CD4-positive, alpha-beta T cell treated with Interleukin-4 for 1 hour (primary cell): ENCODE measurements around the gene EPG5.
A peak's percentile ranks its signal among the peaks of the same experiment; 100 is the strongest.
"Not testable (repeated sequence)": the region's sequence is repeated elsewhere in the genome, so short reads cannot be mapped to it uniquely, and the experiment has no call there.

Experiments
- DNase-seq, 2 donors: peaks; one replicate each; pipeline ENCODE4 v3.0.0-alpha.2; 2020 to 2022

Gene EPG5, protein sequence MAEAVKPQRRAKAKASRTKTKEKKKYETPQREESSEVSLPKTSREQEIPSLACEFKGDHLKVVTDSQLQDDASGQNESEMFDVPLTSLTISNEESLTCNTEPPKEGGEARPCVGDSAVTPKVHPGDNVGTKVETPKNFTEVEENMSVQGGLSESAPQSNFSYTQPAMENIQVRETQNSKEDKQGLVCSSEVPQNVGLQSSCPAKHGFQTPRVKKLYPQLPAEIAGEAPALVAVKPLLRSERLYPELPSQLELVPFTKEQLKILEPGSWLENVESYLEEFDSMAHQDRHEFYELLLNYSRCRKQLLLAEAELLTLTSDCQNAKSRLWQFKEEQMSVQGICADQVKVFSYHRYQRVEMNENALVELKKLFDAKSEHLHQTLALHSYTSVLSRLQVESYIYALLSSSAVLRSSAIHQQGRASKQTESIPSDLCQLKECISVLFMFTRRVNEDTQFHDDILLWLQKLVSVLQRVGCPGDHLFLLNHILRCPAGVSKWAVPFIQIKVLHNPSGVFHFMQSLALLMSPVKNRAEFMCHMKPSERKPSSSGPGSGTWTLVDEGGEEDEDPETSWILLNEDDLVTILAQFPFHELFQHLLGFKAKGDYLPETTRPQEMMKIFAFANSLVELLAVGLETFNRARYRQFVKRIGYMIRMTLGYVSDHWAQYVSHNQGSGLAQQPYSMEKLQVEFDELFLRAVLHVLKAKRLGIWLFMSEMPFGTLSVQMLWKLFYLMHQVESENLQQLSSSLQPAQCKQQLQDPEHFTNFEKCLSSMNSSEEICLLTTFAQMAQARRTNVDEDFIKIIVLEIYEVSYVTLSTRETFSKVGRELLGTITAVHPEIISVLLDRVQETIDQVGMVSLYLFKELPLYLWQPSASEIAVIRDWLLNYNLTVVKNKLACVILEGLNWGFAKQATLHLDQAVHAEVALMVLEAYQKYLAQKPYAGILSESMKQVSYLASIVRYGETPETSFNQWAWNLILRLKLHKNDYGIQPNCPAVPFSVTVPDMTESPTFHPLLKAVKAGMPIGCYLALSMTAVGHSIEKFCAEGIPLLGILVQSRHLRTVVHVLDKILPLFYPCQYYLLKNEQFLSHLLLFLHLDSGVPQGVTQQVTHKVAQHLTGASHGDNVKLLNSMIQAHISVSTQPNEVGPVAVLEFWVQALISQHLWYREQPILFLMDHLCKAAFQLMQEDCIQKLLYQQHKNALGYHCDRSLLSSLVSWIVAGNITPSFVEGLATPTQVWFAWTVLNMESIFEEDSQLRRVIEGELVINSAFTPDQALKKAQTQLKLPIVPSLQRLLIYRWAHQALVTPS (N-terminal part only)

DNA sequence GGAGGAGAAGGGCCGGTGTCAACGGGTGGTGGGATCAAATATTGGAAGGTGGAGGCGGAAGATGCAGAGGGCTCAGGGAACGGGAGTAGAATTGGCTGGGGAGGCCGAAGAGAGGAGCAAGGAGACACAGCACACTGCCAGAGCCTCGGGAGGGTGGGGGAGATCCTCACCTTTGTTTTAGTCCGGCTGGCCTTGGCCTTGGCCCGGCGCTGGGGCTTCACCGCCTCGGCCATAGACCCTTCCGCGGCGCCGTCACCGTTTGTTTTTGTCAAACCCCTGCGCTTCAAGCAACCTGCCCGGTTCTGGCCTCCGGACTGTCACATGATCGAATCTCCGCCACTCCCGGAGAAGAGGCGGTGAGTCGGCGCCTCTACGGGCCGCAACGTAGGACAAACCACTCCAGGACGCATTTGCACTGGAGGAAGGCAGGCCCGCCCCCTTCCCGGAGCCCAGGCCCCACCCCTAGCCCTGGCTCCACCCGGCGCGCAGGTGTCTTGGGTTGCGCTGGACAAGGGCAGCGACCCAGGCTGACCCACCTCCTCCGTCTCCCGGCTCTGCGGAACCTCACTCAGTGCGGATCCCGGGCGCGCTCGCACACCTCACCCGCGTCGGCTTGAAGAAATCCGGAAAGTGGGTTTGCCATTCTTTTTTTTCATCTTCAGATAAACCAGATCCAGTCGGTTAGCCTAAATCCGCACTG, at the start of gene EPG5:
TSS of gene EPG5 (minus strand) at position 323 of the 700 bp plus-strand sequence. CDS start at position 233, 90 bp downstream.
- peak; percentile 94 for DNase-seq

DNA sequence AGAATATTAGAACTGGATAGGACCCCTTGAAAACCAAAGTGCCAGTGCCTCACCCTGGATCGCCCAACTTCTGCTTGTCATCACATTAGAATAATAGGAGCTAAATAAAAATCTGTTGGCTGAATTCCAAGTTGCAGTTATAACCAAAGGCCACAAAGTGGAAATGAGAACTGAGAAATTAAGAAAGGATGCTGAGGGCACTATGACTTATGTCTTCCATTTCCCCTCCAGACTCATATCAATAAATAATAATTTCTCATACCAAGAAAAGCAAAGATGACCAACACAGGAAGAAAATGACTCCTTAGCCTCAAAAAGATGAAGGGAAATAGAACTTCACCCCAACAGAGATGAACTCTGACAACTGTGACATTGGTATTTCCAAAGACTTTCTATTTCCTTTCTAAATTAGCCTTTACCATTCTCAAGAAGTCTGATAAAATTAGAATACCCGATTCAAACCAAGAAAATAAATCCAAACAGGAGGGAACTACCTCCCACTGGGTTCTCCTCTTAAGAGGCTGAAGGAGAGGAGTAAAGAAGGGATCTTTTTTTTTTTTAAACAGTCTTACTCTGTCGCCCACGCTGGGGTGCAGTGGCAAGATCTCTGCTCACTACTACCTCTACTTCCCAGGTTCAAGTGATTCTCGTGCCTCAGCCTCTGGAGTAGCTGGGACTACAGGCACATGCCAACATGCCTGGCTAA, 46.5 kb upstream of the EPG5 start:
- DNase-seq: peak in 1 of 2 donors; percentile 14

DNA sequence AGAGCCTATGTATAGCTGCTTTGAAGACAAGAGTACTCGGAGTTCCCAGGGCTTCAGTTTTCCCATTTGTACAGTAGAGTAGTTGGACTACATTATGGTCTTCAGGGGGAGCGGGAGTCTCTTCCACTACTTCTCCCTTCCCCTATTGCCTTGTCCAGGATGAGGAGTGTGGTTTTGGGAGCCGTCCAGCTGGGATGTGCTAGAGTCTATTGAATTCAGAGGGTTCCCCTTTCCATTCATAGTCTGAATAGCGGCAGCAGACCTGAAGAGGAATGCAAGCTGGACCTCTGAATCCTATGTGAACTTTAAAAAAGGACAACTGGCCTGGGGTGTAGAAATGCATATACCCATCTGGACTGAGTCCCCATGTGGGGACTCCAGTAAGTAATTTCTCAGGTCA, 43.5 kb upstream of the EPG5 start:
- no peak for DNase-seq

DNA sequence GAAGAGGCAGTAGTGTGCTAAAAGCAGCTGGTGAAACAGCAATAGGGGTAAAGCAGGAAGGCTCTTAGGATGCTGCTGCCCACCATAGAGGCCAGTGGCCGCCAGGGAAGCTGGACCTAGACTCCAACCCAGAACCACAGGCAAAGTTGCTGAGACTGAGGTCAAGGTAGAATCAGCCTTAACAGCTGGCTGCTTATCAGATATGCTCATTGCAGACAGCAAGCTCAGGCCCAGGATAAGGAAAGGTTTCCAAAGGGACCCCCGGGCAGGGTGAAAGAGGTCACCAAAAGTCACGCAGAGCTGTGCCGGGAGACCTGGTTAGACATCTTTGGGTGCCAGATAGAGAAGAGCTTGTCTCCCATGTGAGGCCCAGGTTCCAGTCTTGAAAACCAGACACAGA, 42.9 kb upstream of the EPG5 start:
- DNase-seq: no peak

DNA sequence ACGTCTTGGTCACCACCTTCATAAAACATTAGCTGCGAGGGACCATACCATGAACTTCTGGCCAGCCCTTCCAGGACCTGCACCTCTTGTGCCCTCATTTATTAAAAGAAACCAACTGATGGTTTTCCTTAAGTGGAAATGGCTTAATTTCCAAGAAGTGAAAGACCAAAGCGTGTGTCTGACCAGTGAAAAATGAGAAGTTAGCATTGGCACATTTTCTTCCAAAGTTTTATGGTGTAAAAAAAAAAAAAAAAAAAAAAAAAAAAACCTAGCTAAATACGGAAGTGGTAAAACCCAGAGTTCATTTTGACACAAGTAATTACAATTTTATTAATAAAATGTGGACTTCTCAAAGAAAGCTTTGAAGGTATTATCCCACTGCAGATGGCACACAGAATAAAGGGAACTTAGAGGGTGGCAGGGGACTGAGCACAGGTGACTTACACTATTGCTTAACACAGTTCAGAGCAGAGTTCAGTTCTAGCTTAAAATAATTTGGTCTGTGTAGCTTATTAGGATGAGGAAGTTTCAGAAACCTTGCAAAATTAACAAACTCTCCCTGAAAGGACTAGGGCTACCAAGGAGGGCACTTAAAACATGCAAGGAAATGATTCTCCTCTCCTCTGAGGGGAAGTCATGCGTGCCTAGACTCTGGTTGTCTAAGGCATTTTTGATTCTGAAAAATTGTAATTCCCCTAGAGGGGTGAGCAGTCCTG, 42.2 kb upstream of the EPG5 start:
- peak; percentile 24 to 37 for DNase-seq

DNA sequence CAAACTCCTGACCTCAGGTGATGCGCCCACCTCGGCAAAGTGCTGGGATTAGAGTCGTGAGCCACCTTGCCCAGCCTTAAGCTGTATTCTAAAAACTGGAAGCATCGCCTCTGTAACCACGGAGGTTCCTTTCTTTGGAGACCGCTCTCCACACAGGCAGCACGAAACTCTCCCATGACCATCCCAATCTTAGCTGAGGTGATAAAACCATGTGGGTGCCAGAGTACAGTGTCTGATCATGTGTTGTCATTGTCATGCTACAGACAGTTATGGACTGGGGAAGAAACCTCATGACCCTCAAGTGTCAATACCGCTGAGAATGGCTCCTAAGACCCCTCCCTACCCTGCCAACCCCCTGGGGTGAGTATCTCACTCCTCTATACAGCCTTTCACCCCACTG, 41.4 kb upstream of the EPG5 start:
- DNase-seq: no peak

DNA sequence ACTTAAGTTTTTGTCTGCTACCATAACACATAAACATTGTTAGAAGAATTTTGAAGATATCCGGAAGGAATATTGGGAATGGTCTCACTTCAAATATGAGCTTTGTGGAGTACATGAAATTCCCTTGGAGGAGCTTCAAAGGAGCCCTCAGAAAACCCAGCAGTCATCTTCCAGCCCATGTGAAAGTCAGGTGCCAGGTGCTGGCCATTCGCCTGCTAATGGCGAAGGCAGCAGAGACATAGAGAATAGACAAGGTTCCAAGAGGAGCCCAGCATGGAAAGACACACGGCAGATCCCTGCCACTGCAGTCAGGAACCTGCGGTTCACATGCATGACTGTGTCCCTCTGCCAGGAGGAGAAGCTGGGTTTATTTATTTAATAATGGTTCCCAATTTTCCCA, 40.0 kb upstream of the EPG5 start:
- DNase-seq: no peak

DNA sequence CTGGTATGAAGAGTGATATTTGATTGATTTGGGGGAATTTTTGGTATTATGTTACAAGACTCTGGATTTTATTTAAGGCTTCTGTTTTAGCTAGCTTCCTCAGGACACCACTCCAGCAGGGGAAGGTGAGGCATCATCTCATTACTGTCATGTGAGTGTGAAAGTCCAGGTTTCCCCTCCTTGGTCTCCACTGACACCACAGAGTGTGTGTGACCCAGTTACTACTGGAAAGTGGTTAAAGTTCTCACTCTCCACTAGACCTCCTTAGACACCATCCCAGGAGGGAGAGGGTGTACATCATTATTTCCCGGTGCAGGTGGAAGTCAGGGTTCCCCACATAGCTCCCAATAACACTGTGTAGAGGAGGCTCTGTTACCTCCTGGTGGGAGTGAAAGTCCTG, 35.8 kb upstream of the EPG5 start:
- no peak for DNase-seq

DNA sequence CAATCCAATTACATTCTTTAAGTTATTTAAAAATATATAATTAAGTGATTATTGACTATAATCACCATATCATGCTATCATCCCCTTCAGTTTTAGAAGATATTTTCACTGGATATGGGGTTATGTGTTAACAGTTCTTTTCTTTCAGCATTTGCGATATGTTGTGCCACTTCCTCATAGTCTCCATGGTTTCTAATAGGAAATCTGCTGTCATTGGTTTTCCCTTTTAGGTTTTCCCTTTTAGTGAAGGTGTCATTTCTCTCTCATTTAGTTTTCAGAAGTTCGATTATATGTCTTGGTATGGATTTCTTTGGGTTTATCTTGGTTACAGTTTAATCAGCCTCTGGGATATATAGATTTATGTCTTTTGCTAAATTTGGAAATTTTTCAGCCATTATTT, 34.8 kb upstream of the EPG5 start:
- no peak for DNase-seq

DNA sequence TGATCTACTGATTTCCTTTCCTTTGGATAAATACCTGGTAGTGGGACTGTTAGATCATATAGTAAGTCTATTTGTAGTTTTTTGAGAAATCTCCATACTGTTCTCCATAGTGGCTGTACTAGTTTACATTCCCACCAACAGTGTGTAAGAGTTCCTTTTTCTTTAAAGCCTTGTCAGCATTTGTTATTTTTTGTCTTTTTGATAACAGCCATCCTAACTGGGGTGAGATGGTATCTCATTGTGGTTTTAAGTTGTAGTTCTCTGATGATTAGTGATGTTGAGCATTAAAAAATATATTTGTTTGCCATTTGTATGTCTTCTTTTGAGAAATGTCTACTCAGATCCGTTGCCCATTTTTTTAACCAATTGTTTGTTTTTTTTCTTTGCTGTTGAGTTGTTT, 33.9 kb upstream of the EPG5 start:
- peak in 1 of 2 donors; percentile 24 for DNase-seq

DNA sequence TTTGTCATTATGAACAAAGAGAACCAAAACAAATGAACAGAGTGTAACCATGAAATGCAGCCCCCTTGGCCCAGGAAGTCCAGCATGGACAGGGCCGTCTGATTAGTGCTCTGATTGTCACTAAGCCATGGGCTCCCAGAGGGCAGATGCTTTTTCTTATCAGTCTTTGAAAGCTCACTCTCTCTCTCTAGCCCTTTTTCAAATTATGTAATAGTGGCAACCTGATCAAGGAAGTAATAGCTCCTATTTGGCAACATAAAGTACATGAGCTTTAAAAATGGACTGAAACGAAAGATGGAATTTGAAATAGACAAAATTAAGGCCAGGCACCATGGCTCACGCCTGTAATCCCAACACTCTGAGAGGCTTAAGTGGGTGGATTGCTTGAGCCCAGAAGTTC, 32.4 kb upstream of the EPG5 start:
- no peak for DNase-seq

DNA sequence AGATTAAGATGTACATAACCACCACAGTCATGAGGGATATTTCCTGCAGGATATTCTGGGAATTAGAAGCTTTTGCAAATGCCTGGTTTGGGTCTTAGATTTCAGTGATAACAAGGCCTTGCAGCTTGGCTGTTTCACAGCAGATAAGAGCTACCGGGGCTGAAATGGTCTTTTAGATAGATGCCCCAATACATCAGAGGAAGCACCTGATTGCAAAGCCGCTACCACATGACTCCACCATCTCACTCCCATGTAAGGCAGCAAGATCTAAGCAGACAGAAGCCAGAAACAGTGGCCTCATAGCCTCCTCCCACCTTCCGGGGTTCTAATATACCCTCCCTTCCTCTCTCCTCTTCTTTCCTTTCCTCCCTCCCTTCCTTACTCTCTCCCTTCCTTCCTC, 31.1 kb upstream of the EPG5 start:
- DNase-seq: peak in 1 of 2 donors; percentile 30

DNA sequence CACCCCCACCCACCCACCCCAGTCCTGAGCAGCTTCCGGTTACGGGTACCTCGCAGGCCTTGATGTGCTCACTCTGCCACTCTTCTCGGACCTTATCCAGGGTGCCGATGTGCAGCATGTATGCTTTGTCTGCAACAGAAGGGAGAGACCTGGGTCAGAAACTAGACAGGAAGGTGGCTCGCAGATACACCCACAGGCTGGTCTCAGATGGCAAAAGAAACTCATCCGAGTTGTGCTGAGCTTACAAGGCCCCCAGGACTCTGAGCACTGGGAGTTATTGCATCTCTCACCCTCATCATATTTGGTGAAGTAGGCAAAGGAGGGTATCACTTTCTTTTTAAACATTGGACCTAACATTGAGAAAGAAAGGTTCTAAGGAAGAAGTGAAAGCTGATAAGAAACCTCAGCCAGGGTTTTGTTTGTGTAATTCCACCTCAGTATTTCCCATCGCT, 30.6 kb upstream of the EPG5 start:
- peak in 1 of 2 donors; percentile 41 for DNase-seq

DNA sequence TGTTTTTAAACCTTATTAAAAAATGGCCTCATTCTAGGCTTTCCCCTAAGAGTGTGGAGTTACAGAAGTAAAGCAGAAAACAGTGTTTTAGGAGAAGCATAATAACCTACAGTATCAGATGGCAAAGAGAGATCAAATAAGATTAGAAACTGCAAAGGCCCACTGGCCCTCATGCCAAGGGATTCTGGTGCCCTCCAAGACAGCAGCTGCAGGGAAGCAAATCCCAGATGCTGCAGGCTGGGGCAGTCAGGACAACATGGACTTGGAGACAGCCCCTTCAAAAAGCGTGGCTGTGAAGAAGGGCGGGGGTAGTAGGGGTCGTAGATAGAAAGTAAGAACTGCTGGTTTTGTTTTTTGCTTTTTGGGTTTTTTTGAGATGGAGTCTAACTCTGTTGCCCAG, 28.3 kb upstream of the EPG5 start:
- DNase-seq: no peak

DNA sequence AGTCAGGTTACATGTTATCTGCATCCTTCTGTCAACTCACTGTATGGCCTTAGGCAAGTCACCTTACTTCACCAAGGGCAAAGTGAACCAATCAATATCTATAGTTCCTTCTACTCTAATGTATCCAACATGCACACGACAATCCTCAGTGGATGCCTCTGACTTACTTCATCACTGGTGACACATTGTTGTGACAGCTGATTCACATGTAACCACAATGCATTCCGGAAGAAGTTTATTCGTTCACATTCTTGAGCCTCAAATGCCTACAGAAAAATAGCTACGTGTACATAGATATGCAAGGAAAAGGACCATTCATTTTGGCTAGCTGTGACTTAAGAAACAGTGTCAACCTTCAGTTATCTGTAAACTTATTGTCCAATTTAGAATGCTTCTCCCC, 26.3 kb upstream of the EPG5 start:
- DNase-seq: no peak

DNA sequence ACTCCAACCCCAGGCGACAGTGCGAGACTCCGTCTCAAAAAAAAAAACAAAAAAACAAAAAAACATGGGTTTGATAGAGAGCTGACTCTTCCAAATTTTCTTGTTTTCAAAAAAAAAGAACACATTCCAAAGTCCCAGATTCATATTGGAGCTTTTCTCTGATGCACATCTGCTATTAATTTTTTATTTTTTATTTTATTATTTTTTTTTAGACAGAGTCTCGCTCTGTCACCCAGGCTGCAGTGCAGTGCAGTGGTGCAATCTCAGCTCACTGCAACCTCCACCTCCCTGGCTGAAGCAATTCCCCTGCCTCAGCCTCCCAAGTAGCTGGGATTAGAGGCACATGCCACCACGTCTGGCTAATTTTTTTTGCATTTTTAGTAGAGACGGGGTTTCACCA, 25.4 kb upstream of the EPG5 start:
- not testable (repeated sequence) for DNase-seq

DNA sequence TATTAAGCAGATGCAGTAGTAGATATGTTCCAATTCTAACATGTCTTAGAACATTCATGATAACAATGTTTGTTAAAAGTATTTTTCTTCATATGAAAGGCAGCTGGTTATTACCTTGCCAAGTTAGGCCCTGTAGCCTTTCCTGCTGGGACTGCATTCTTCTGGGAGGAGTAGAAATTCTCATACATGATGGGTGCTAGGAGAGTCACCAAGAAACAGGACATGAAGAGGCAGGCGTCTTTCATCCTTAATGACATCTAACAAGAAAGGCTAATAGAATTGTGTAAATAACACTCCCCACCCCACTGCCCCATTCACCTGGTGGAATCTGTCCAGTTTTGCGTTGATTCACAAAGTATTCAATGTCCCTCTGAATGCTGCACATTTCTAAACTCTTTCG, 24.7 kb upstream of the EPG5 start:
- DNase-seq: no peak

DNA sequence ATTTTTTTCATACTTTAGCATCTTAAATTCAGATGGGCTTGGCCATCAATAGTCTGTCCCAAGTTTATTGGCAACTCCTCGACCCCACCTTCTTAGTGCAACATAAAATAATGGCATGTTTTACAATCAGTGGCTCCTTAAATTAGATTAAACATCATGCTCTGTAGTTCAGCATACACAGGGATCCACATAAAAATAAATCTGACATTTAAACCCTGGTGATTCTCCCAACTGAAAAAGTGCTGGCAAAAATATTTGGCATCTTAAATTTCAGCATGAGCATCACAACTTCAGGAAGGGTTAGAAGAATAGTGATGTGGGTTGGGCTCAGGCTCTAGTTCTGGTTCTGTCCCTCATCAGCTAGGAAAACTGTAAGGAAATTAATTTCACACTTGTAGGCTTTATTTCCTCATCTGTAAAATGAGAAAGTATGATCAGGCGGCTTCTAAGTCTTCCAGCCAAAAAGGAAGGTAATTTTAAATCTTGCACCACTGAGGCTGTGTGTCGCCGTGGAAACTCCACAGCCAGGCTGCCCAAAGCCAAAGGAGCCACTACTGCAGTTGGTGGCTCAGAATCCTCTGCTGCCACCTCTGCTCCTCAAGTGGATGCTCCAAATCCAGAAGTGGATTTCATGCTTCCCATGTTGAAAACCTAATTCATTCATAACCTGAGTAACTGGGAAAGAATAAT, 17.6 kb upstream of the EPG5 start:
- no peak for DNase-seq

DNA sequence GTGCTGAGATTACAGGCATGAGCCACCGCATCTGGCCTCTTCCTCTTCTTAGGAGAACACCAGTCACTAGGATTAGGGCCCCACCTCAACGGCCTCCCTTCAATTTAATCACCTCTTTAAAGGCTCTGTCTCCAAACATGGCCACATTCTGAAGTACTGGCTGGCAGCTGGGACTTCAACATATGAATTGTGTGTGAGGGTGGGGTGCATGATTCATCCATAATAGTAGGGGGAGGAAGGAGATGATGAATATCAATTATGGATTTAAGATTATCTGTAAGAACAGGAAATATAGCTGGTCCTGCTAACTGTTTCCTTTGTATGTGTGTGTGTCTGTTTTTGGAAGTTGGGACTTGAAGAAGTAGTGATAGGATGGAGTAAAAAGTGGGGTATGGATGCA, 14.7 kb upstream of the EPG5 start:
- DNase-seq: no peak

DNA sequence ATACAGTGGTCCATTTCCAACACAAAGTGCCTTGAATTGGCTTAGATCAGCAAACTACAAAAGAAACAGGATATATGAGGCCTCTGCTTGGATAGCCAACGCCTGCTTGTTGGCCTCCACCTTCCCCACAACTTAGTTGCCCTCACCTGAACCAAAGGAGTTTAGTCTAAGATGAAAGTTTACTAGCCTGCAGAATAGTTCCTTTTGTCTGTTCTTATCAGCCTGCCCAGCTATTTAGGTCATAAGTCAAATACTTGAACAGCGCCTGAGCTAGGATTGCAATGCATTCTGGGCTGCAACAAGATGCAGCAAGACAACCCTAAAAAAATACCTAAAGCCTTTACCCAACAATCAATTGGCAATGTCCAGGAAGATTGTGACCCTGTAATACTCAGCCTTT, 13.1 kb upstream of the EPG5 start:
- DNase-seq: no peak
